Fibroblast of the aortic adventitia (primary cell): ENCODE measurements around the gene FIGNL2. TPM values are rescaled to one million over a fixed set of nuclear protein-coding genes. Genes with fewer than 3 reads are reported as not detected.
A peak's percentile ranks its signal among the peaks of the same experiment; 100 is the strongest.
"Not testable (repeated sequence)": the region's sequence is repeated elsewhere in the genome, so short reads cannot be mapped to it uniquely, and the experiment has no call there.

ENCODE experiments used
- DNase-seq: peaks from one replicate; pipeline ENCODE4 v3.0.0-alpha.2; 2010; ENCODE audit warnings: low read depth
- H3K4me3 ChIP-seq: 2 replicates; pipeline ENCODE4 v1.5.1; 2011; ENCODE audit warnings: low read depth, mild to moderate bottlenecking, control low read depth, low read length, moderate library complexity
- CTCF ChIP-seq: IDR thresholded peaks from 2 replicates; pipeline ENCODE4 v1.5.1; 2011; ENCODE audit warnings: mild to moderate bottlenecking, low read length, control low read depth, inconsistent platforms; ENCODE audit not compliant: insufficient read depth
- total RNA-seq: library from RNA; depleted of rRNA; stranded (reverse); fragments of >200 nt; gene quantifications from 2 replicates; pipeline ENCODE4 v1.2.3, GENCODE V29; 2012; ENCODE audit warnings: low replicate concordance

The FIGNL2 gene
- total RNA-seq, 1 donor = 0.18 TPM

GRCh38 chr12:51809193-51809592 lies 39.3 kb downstream of the FIGNL2 start:
- no peak overlapping the region for H3K4me3 ChIP-seq
- TF ChIP-seq CTCF = no peak
- DNase-seq = no peak

- no peak for TF ChIP-seq CTCF
- DNase-seq = no peak
- H3K4me3 ChIP-seq = no peak overlapping the region
Measured at GRCh38 chr12:51806896-51807295, 41.6 kb downstream of the FIGNL2 start.

- H3K4me3 ChIP-seq = no peak overlapping the region
- no peak for TF ChIP-seq CTCF
- DNase-seq = no peak
Measured at GRCh38 chr12:51801027-51801426, 47.5 kb downstream of the FIGNL2 start.

GRCh38 chr12:51798501-51798900 lies 50.0 kb downstream of the FIGNL2 start:
- no peak for TF ChIP-seq CTCF
- DNase-seq = no peak
- no peak overlapping the region for H3K4me3 ChIP-seq

- not testable (repeated sequence) for H3K4me3 ChIP-seq, DNase-seq
Measured at GRCh38 chr12:51798051-51798450, 50.5 kb downstream of the FIGNL2 start.

- no peak for TF ChIP-seq CTCF
- no peak overlapping the region for H3K4me3 ChIP-seq
- DNase-seq = no peak
Measured at GRCh38 chr12:51797301-51797700, 51.2 kb downstream of the FIGNL2 start.

GRCh38 chr12:51793201-51793600 lies 55.3 kb downstream of the FIGNL2 start:
- DNase-seq = peak; percentile 19
- no peak for TF ChIP-seq CTCF

More at GRCh38 chr12:51793201-51793600, 55.3 kb downstream of the FIGNL2 start:
- H3K4me3 ChIP-seq = no peak overlapping the region
